CD4-positive, alpha-beta T cell treated with Interferon gamma for 1 hour (primary cell): ENCODE measurements around the gene RFX4.
"Not testable (repeated sequence)": the region's sequence is repeated elsewhere in the genome, so short reads cannot be mapped to it uniquely, and the experiment has no call there.

Experiments used
- DNase-seq: peaks from one replicate; pipeline ENCODE4 v3.0.0-alpha.2; 2020

RFX4 gene

GRCh38 chr12:106692896-106693820, 110.4 kb downstream of the RFX4 start:
- DNase-seq: no peak

- no peak for DNase-seq
Measured at GRCh38 chr12:106696071-106696470, 113.3 kb downstream of the RFX4 start.

- no peak for DNase-seq
Measured at GRCh38 chr12:106696681-106697417, 114.0 kb downstream of the RFX4 start.

- no peak for DNase-seq
Measured at GRCh38 chr12:106704081-106704480, 121.3 kb downstream of the RFX4 start.

- DNase-seq: no peak
Measured at GRCh38 chr12:106705971-106706370, 123.2 kb downstream of the RFX4 start.

- no peak for DNase-seq
Measured at GRCh38 chr12:106709068-106709511, 126.3 kb downstream of the RFX4 start.

- DNase-seq: no peak
Measured at GRCh38 chr12:106710143-106710893, 127.5 kb downstream of the RFX4 start.

- no peak for DNase-seq
Measured at GRCh38 chr12:106711316-106711715, 128.5 kb downstream of the RFX4 start.

- no peak for DNase-seq
Measured at GRCh38 chr12:106712768-106713167, 130.0 kb downstream of the RFX4 start.

- no peak for DNase-seq
Measured at GRCh38 chr12:106714926-106715325, 132.1 kb downstream of the RFX4 start.

GRCh38 chr12:106715582-106715981, 132.8 kb downstream of the RFX4 start:
- no peak for DNase-seq

- no peak for DNase-seq
Measured at GRCh38 chr12:106717673-106718072, 134.9 kb downstream of the RFX4 start.

GRCh38 chr12:106719879-106720278, 137.1 kb downstream of the RFX4 start:
- no peak for DNase-seq

- DNase-seq: no peak
Measured at GRCh38 chr12:106720696-106721095, 137.9 kb downstream of the RFX4 start.

- no peak for DNase-seq
Measured at GRCh38 chr12:106721915-106722314, 139.1 kb downstream of the RFX4 start.

- no peak for DNase-seq
Measured at GRCh38 chr12:106722837-106723236, 140.0 kb downstream of the RFX4 start.

GRCh38 chr12:106723416-106723815, 140.6 kb downstream of the RFX4 start:
- DNase-seq: no peak

GRCh38 chr12:106724116-106724515, 141.3 kb downstream of the RFX4 start:
- DNase-seq: no peak

- no peak for DNase-seq
Measured at GRCh38 chr12:106724934-106725333, 142.1 kb downstream of the RFX4 start.

- DNase-seq: not testable (repeated sequence)
Measured at GRCh38 chr12:106726603-106727202, 143.9 kb downstream of the RFX4 start.

GRCh38 chr12:106729611-106730010, 146.8 kb downstream of the RFX4 start:
- DNase-seq: no peak

GRCh38 chr12:106732890-106733289, 150.1 kb downstream of the RFX4 start:
- DNase-seq: no peak

- no peak for DNase-seq
Measured at GRCh38 chr12:106733660-106734059, 150.9 kb downstream of the RFX4 start.
